ENCODE results near the gene GDF7. TPM values are rescaled to one million over a fixed set of nuclear protein-coding genes. Genes with fewer than 3 reads are reported as not detected.

Gene GDF7
- total and polyA plus RNA-seq, 10 donors: 0.83 to 3.8 (median 1.9) TPM

- intact Hi-C loops (cut with DNase I; ENCODE audit: low total_unique reads): no loop called here
- peaks cover 23 to 79% (median 62%) of the 10 kb centered on the region in 6 donors for H3K4me1 ChIP-seq
- no peaks in the 10 kb centered on the region for H3K27me3 ChIP-seq (replicated peaks in 1 of 7)
Observed at GRCh38 chr2:20618886-20619521, 47.9 kb upstream of the GDF7 start.

GRCh38 chr2:20619624-20620024, 47.3 kb upstream of the GDF7 start:
- Histone ChIP-seq H3K4me1 (peaks cover 17 to 72% (median 56%) of the 10 kb centered on the region in 6 donors), H3K4me3 (no peak overlapping the region), H3K27ac (peak overlapping the region in 7 of 8 donors; percentile 33 to 85 (median 80)), H3K27me3 (replicated peaks in 1 of 7) (no peaks in the 10 kb centered on the region), H3K36me3 (peaks cover 0 to 78% (median 49%) of the 10 kb centered on the region in 6 donors), H3K9me3 (no peaks in the 10 kb centered on the region)
- WGBS, 5 donors: 73 to 88% (median 83%) methylated on average over 8 to 13 of the region's 13 CpGs
- DNase-seq: peak; percentile 61
- intact Hi-C loops (cut with DNase I; ENCODE audit: low total_unique reads): no loop called here
- no peak for TF ChIP-seq POLR2A (IDR thresholded peaks at IDR 0.05)
- no peak for TF ChIP-seq POLR2AphosphoS5 (IDR thresholded peaks at IDR 0.05)
- no peak for TF ChIP-seq CTCF (IDR thresholded peaks at IDR 0.05 in 8 of 11, conservative IDR thresholded peaks at IDR 0.05 in 3 of 11)

More at GRCh38 chr2:20618886-20619521, 47.9 kb upstream of the GDF7 start:
- peak in 1 of 3 donors; percentile 66 for TF ChIP-seq POLR2AphosphoS5 (IDR thresholded peaks at IDR 0.05)
- TF ChIP-seq POLR2A (IDR thresholded peaks at IDR 0.05): no peak
- peak; percentile 73 for DNase-seq
- no peaks in the 10 kb centered on the region for H3K9me3 ChIP-seq
- peak overlapping the region; percentile 33 to 85 (median 78) for H3K27ac ChIP-seq
- WGBS, 5 donors: 71 to 93% (median 77%) methylated on average over 4 to 15 of the region's 15 CpGs
- H3K4me3 ChIP-seq: no peak overlapping the region
- H3K36me3 ChIP-seq: peaks cover 0 to 72% (median 43%) of the 10 kb centered on the region in 6 donors

- Histone ChIP-seq H3K9me3 (no peaks in the 10 kb centered on the region), H3K36me3 (peaks cover 0 to 85% (median 54%) of the 10 kb centered on the region in 6 donors)
Observed at GRCh38 chr2:20620271-20620681, 46.7 kb upstream of the GDF7 start.

GRCh38 chr2:20620696-20621365, 46.1 kb upstream of the GDF7 start:
- peaks cover 0 to 88% (median 54%) of the 10 kb centered on the region in 6 donors for H3K36me3 ChIP-seq

More at GRCh38 chr2:20620271-20620681, 46.7 kb upstream of the GDF7 start:
- Histone ChIP-seq H3K27ac (peak overlapping the region in 5 of 8 donors; percentile 18 to 85 (median 82)), H3K4me3 (no peak overlapping the region), H3K4me1 (peaks cover 17 to 66% (median 50%) of the 10 kb centered on the region in 6 donors), H3K27me3 (replicated peaks in 1 of 7) (no peaks in the 10 kb centered on the region)
- no peak for TF ChIP-seq POLR2A (IDR thresholded peaks at IDR 0.05)
- no peak for TF ChIP-seq POLR2AphosphoS5 (IDR thresholded peaks at IDR 0.05)
- no peak for TF ChIP-seq CTCF (IDR thresholded peaks at IDR 0.05 in 8 of 11, conservative IDR thresholded peaks at IDR 0.05 in 3 of 11)
- 90 to 94% (median 93%) methylated on average over 6 to 8 of the region's 8 CpGs for WGBS, 5 donors
- intact Hi-C loops (cut with DNase I; ENCODE audit: low total_unique reads): no loop called here
- no peak for DNase-seq

More at GRCh38 chr2:20620696-20621365, 46.1 kb upstream of the GDF7 start:
- peak; percentile 58 for DNase-seq
- H3K27me3 ChIP-seq (replicated peaks in 1 of 7): no peaks in the 10 kb centered on the region
- no peak overlapping the region for H3K4me3 ChIP-seq
- intact Hi-C loops (cut with DNase I; ENCODE audit: low total_unique reads): no loop called here
- WGBS, 5 donors: 83 to 87% (median 84%) methylated on average over 4 of the region's 4 CpGs
- H3K4me1 ChIP-seq: peaks cover 15 to 60% (median 45%) of the 10 kb centered on the region in 6 donors
- peak overlapping the region in 5 of 8 donors; percentile 18 to 85 (median 82) for H3K27ac ChIP-seq
- TF ChIP-seq POLR2A (IDR thresholded peaks at IDR 0.05) (no peak), POLR2AphosphoS5 (IDR thresholded peaks at IDR 0.05) (no peak), CTCF (IDR thresholded peaks at IDR 0.05 in 8 of 11, conservative IDR thresholded peaks at IDR 0.05 in 3 of 11) (no peak)
- no peaks in the 10 kb centered on the region for H3K9me3 ChIP-seq
